MCF 10A (cell line): ENCODE data around the gene FAF1. TPM values are rescaled to one million over a fixed set of nuclear protein-coding genes. Genes with fewer than 3 reads are reported as not detected.
"Not testable (repeated sequence)": the region's sequence is repeated elsewhere in the genome, so short reads cannot be mapped to it uniquely, and the experiment has no call there.

Experiments used
- BruUV-seq: library from RNA; stranded (reverse); fragments of 400-500 nt; replicated peaks from 2 replicates; lab custom pipeline; 2021; lab: Mats Ljungman, UMichigan
- CTCF ChIA-PET: fragments of 300-600 bp; sonication (Branson Sonifier 250); formaldehyde crosslinking; extraction: SDS; loops from one replicate; lab custom pipeline; 2021; ENCODE audit warnings: antibody characterized with exemption, inconsistent platforms; lab: Yijun Ruan, JAX
- POLR2A ChIA-PET: fragments of 300-600, 350-650 bp; sonication (Branson Sonifier 250); formaldehyde crosslinking; extraction: SDS; loops from one replicate; lab custom pipeline; 2020; ENCODE audit warnings: antibody characterized with exemption, inconsistent platforms; lab: Yijun Ruan, JAX
- DNase-seq: peaks from one replicate; pipeline ENCODE4 v3.0.0-alpha.2; 2018; ENCODE audit not compliant: unreplicated experiment
- H3K27ac Mint-ChIP-seq: one replicate; pipeline ENCODE4 v1.8.0; 2022; ENCODE audit warnings: mild to moderate bottlenecking, low read depth, mixed read lengths; ENCODE audit not compliant: unreplicated experiment
- H3K27me3 Mint-ChIP-seq: one replicate; pipeline ENCODE4 v1.8.0; 2022; ENCODE audit warnings: mixed read lengths; ENCODE audit not compliant: insufficient read depth, unreplicated experiment
- H3K36me3 Mint-ChIP-seq: one replicate; pipeline ENCODE4 v1.8.0; 2022; ENCODE audit warnings: mild to moderate bottlenecking, moderate library complexity, mixed read lengths; ENCODE audit not compliant: insufficient read depth, unreplicated experiment
- H3K4me1 Mint-ChIP-seq: one replicate; pipeline ENCODE4 v1.8.0; 2022; ENCODE audit warnings: mixed read lengths; ENCODE audit not compliant: insufficient read depth, unreplicated experiment
- H3K4me3 Mint-ChIP-seq: one replicate; pipeline ENCODE4 v1.8.0; 2022; ENCODE audit warnings: mild to moderate bottlenecking, moderate library complexity, mixed read lengths; ENCODE audit not compliant: unreplicated experiment
- H3K9me3 Mint-ChIP-seq: one replicate; pipeline ENCODE4 v1.8.0; 2022; ENCODE audit warnings: mixed read lengths; ENCODE audit not compliant: unreplicated experiment
- CTCF ChIP-seq: fragments of 200-600 bp; IDR thresholded peaks from one replicate; pipeline ENCODE4 v1.8.0; 2022; ENCODE audit warnings: antibody characterized with exemption, mild to moderate bottlenecking; ENCODE audit not compliant: unreplicated experiment
- intact Hi-C: fragments of 100-400 bp; cut with micrococcal nuclease; formaldehyde crosslinking; loops from 2 replicates; pipeline ENCODE4 v1.14.1; 2022
- total RNA-seq: library from RNA; stranded (reverse); gene quantifications from 2 replicates; pipeline ENCODE4 v1.2.3, GENCODE V29; 2022

The FAF1 gene
- total RNA-seq, 1 experiment from 2014 or later, result 93.2 TPM

GRCh38 chr1:50949286-50949982 is 10.6 kb downstream of the FAF1 start:
- no peak overlapping the region for H3K4me3 Mint-ChIP-seq
- ChIA-PET CTCF (interaction anchor here (0.9 to 2.1 kb wide), 3 partner anchors 9 to 287 kb away, joined by 4 to 5 read pairs (median 4); partner anchors contain the start of gene RNF11), POLR2A (interaction anchor here (0.5 to 2.8 kb wide), 4 partner anchors 10 to 275 kb away, joined by 3 to 8 read pairs (median 3); partner anchors contain the start of gene FAF1)
- no peak for TF ChIP-seq CTCF
- H3K4me1 Mint-ChIP-seq, result no peaks in the 10 kb centered on the region
- intact Hi-C loops, result no loop called here
- no TSS peak for BruUV-seq
- no peak for DNase-seq
- H3K9me3 Mint-ChIP-seq, result no peaks in the 10 kb centered on the region
- H3K27ac Mint-ChIP-seq, result no peak overlapping the region
- H3K27me3 Mint-ChIP-seq, result no peaks in the 10 kb centered on the region
- H3K36me3 Mint-ChIP-seq, result no peaks in the 10 kb centered on the region

GRCh38 chr1:50942334-50942733 is 17.7 kb downstream of the FAF1 start:
- no TSS peak for BruUV-seq
- Mint-ChIP-seq H3K27me3 (no peaks in the 10 kb centered on the region), H3K9me3 (no peaks in the 10 kb centered on the region), H3K36me3 (no peaks in the 10 kb centered on the region), H3K27ac (no peak overlapping the region), H3K4me3 (no peak overlapping the region), H3K4me1 (no peaks in the 10 kb centered on the region)
- DNase-seq, result no peak
- ChIA-PET POLR2A (no interaction called here), CTCF (interaction anchor here (2.4 to 4.4 kb wide), 2 partner anchors 12 to 19 kb away, joined by 10 to 23 read pairs; partner anchors contain the start of gene FAF1)
- intact Hi-C loops, result no loop called here
- no peak for TF ChIP-seq CTCF

DNA sequence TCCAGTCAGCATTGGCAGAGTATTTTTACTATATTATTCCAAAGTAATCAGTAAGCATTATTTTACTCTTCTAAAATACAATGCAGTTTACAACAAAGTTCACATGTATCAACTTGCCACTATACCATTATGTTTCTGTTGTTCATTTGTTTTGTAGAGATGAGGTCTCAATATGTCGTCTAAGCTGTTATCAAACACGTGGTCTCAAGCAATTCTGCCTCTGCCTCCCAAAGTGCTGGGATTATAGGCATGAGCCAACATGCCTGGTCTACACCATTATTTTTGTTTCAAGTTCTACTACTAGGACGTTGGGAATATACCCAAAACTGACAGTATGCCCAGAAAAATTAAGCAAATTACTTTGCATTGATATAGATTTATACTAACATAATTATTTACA is 19.8 kb downstream of the FAF1 start:
- no TSS peak for BruUV-seq
- DNase-seq, result no peak
- peaks cover 11% of the 10 kb centered on the region for H3K4me1 Mint-ChIP-seq
- CTCF ChIA-PET, result interaction anchor here (0.6 to 4.4 kb wide), 10 partner anchors 10 to 557 kb away, joined by 3 to 23 read pairs (median 4); partner anchors contain the start of gene FAF1
- no peaks in the 10 kb centered on the region for H3K27me3 Mint-ChIP-seq
- H3K4me3 Mint-ChIP-seq, result no peak overlapping the region
- H3K9me3 Mint-ChIP-seq, result no peaks in the 10 kb centered on the region
- intact Hi-C loops, result no loop called here
- no peaks in the 10 kb centered on the region for H3K36me3 Mint-ChIP-seq
- POLR2A ChIA-PET, result interaction anchor here (0.7 kb wide), 1 partner anchor 210 kb away, joined by 4 read pairs; no protein-coding TSS in a partner anchor
- no peak for TF ChIP-seq CTCF
- no peak overlapping the region for H3K27ac Mint-ChIP-seq

GRCh38 chr1:50936321-50936720 is 23.7 kb downstream of the FAF1 start:
- Mint-ChIP-seq H3K36me3 (no peaks in the 10 kb centered on the region), H3K9me3 (no peaks in the 10 kb centered on the region), H3K4me3 (no peak overlapping the region), H3K27ac (no peak overlapping the region), H3K4me1 (peaks cover 11% of the 10 kb centered on the region), H3K27me3 (no peaks in the 10 kb centered on the region)
- ChIA-PET POLR2A (interaction anchor here (0.6 to 2.1 kb wide), 6 partner anchors 24 to 248 kb away, joined by 3 to 4 read pairs (median 3); partner anchors contain the start of gene FAF1), CTCF (interaction anchor here (0.6 to 1.5 kb wide), 6 partner anchors 9 to 253 kb away, joined by 3 to 6 read pairs (median 3); partner anchors contain the start of gene CDKN2C)
- no peak for TF ChIP-seq CTCF
- BruUV-seq, result no TSS peak
- DNase-seq, result no peak
- intact Hi-C loops, result no loop called here

GRCh38 chr1:50935276-50935675 is 24.8 kb downstream of the FAF1 start:
- H3K27ac Mint-ChIP-seq, H3K27me3 Mint-ChIP-seq, H3K4me3 Mint-ChIP-seq, H3K9me3 Mint-ChIP-seq, intact Hi-C loops, H3K36me3 Mint-ChIP-seq, BruUV-seq: not testable (repeated sequence)
- DNase-seq, result peak; percentile 29
- POLR2A ChIA-PET, result interaction anchor here (2.1 kb wide), 1 partner anchor 25 kb away, joined by 4 read pairs; the partner anchor contains the start of gene FAF1
- CTCF ChIA-PET, result interaction anchor here (0.8 to 1.5 kb wide), 5 partner anchors 10 to 254 kb away, joined by 3 to 6 read pairs (median 4); partner anchors contain the start of gene CDKN2C
- H3K4me1 Mint-ChIP-seq, result peaks cover 11% of the 10 kb centered on the region
